DLD1 (cell line): ENCODE measurements around the gene PLK3.
"Not testable (repeated sequence)": the region's sequence is repeated elsewhere in the genome, so short reads cannot be mapped to it uniquely, and the experiment has no call there.

ENCODE experiments used
- in situ Hi-C: cut with HindIII; loops from 2 replicates; pipeline ENCODE4 v1.10.0; 2017; ENCODE audit warnings: low sequenced_read_pairs

The PLK3 gene

DNA sequence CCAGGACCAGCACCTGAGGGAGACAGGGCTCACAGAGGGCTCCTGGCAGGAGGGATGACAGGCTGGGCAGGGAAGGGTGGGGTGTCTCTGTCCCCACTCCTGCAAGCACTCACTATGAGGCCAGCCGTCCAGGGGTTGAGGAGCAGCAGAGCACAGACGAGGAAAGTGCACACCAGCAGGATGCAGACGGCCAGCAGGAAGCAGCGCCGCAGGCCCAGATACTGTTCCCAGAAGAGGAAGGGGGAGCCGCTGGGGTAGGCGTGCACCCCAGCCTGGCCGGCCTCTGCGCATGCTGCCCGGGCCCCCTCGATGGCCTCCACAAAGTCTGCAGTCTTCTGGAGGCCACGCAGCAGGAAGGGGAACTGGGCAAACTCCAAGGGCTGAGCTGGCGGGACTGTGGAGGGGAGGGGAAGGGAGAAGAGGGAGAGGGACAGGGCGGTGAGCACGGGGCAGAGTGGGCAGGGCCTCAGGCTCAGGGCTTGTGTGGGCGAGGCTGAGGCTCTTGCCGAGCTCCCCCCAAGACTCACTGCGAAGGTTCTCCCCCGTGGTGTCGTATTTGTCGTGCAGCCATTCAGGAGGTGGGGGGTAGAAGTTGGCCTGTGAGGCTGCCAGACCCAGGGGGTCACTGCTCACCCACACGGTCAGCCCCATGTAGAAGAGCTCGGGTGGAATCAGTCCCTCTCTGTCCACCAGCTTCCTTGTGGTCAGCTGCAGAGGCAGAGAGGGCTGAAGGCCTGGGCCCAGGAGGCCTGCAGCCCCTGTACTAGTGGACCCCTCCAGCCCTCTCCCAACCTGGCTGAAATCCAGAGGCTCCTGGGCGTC, 26.4 kb downstream of the PLK3 start:
- in situ Hi-C loops: no loop called here

GRCh38 chr1:44827197-44828002, 27.2 kb downstream of the PLK3 start:
- in situ Hi-C loops: no loop called here

- in situ Hi-C loops: no loop called here
Observed at GRCh38 chr1:44828003-44828651, 27.9 kb downstream of the PLK3 start.

DNA sequence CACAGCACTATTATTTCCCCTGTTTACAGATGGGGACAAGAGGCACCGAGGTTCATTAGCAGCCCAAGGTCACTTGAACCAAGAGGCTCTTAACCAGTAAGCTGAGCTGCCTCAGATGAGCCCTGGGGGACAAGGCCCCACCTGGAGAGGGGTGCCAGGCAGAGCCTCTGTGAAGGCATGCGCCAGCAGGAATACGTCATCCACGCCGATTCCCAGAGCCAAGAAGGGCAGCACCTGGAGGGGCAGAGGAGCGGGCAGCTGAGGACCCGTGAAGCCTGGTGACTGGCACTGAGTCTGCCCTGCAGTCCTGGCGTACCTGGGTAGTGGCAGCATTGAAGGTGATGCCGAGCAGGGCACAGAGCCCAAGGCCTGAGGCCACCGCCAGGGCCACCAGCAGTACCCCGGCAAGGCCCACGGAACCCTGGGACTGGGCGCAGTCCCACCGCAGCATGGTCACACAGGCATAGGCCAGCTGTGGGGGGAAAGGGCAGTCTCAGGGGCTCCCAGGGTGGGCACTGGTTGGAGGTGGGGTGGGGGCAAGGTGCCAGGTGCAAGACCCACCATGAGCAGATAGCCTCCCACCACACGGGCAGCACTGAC, 28.8 kb downstream of the PLK3 start:
- in situ Hi-C loops: no loop called here

- in situ Hi-C loops: no loop called here
Observed at GRCh38 chr1:44829506-44830384, 29.6 kb downstream of the PLK3 start.

GRCh38 chr1:44830900-44831304, 30.7 kb downstream of the PLK3 start:
- in situ Hi-C loops: no loop called here

DNA sequence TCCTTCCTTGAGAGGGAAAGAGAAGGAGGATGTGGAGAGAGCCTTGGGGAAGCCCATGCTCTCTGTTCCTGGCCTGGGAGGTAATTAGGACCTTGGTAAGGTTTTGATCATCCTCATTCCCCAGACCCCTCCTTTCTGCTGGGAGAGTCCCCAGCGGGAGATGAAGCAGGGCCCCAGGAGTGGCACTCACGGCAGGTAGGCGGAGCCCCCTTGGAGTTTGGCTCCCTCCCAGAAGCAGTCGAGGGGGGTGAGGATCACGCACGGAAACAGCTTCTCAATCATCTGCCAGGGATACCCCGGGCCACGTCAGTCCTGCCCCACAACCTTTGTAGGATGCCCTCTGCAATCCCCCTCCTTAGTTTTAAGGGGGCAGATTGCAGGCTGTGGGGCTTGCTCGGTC, 31.3 kb downstream of the PLK3 start:
- in situ Hi-C loops: no loop called here

DNA sequence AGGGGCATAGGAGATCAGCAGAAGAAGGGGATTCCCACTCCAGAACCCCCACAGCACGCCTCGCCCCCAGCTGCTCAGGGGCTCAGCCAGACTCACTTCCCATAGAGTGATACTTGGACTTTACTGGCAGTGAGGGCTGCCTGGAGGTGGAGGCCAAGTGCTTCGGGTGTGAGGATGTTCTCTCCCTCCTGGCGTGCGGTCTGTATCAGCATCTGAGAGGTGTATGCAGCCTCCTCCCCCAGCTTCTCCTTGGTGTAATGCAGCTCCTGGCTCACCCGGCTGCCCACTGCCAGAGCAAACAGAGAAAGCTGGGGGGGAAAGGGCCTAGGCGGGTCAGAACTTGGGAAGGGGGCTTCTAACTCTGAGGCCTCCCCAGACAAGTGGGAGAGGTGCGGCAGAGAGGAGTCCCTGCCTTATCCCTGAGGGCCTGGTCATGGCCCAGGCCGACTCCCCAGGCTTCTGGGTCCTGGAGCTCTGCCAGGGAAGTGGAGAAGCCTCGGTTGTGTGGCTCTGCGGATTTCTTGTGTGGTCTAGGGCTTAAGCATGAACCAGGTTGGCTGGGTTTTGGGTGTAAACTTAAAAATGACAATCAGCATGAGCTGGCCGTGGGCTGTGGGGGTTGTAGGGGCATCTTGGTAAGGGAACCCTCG, 32.0 kb downstream of the PLK3 start:
- in situ Hi-C loops: no loop called here

DNA sequence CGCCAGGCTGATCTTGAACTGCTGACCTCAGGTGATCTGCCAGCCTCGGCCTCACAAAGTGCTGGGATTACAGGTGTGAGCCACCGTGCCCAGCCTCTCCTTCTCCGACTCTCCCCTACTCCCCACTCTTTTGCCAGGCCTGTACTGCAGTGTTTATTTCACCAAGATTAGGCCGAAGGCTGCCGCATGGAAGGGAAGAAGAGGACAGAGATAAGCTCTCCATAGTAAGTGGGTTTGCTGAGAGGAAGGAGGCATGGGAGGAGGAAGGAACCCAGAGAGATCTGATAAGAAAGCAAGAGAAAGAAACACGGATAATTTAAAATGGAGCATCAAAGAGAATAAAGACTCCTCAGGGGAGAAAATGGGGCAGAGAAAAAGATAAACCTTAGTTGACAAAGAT, 34.2 kb downstream of the PLK3 start:
- in situ Hi-C loops: no loop called here

DNA sequence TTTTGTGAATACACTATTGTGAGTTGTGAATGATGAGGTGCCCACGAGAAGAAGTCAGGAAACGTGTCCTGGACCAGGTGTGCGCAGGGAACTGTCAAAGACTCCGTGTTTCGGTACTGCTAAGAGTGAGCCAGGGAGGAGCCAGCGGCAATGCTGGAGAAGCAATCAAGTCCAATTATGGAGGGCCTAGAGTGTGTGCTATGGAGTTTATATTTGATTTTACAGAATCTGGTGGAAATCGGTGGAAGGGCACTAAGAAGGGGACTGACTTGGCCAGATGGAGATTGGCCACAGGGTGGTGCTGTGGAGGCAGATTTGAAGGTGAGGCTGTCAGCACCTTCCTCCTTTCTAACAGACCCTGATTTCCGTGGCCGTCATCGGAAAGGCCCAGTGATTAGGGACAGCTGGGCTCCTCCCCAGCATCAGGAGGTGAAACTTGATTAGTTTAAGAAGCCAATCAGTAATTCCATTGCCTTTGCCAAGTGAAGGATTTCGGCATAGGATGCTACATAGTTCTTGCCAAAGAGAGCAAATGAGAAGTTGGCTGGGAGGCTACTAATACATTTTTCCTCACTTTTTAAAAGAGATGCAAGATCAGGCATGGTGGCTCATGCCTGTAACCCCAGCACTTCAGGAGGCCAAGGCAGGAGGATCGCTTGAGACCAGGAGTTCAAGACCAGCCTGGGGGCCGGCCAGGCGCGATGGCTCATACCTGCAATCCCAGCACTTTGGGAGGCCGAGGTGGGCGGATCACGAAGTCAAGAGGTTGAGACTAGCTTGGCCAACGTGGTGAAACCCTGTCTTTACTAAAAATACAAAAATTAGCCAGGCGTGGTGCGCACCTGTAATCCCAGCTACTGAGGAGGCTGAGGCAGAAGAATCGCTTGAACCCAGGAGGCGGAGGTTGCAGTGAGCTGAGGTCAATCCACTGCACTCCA, 35.8 kb downstream of the PLK3 start:
- in situ Hi-C loops: no loop called here

GRCh38 chr1:44838294-44838693, 38.1 kb downstream of the PLK3 start:
- in situ Hi-C loops: not testable (repeated sequence)

DNA sequence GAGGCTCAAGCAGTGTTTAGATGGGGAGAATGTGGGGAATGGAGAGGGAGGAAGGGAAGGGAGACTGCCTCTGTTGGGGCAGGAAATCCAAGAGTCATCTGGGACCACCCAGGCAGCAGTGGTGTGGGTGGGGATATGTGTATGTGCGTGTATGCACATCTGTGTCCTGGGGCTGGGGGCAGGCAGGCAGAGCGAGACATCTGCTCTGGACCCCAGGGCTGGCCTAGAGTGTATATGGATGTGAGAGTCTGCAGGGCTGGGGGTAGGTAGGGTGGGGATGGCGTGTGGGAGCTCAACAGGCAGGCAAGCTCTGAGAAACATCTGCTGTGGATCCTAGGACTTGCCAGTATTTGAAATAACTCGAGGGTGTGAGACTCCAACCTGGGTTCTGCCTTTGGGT, 39.4 kb downstream of the PLK3 start:
- in situ Hi-C loops: no loop called here

DNA sequence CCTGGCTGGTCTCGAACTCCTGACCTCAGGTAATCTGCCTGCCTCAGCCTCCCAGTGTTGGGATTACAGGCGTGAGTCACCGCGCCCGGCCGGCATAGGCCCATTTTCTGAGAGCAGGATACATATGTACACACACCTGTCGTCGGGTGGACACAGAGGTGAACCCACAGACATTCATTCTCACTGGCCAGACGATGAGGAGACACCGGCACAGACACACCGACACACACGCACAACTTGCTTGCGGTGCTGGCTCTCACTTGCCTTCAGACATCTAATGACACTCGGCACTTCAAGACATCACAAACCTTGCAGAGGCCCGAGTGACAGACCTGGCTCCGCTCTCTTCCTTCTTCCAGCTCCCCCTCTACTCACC, 42.3 kb downstream of the PLK3 start:
- in situ Hi-C loops: no loop called here

DNA sequence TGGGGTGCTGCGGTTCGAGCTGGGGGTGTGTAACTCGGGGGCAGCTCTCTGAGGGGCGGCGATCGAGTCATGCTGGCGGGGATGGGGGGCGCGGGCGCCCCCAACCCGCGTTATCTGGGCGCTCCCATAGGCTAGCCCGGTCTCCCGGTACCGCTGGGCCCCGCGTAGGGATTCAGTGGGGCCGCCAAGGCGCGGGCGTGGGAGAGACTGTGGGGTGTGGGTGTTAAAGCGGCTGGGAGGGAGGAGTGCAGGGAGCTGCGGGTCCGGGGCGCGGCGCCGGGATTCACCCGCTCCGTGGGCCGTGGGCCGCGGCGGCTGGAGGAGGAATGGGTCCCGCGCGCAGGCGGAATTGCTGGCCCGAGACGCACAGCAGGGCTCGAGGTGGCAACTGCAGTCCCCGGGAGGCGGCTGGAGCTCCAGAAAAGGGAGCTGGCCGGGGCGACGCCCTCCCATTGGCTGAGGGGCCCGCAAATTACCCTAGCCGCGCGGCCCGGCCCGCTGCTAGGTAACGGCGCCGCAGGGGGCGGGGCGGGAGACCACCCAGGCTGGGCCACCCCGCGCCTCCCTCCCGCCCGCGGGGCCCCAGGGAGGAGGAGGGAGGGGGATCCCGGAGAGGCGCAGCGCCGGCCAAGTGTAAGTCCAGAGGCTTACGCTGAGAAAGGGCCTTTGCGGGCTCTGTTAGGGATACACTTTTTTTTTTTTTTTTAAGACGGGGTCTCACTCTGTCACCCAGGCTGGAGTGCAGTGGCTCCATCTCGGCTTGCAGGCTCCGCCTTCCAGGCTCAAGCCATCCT, 42.9 kb downstream of the PLK3 start, which contains the start of gene PTCH2:
Gene PTCH2 (minus strand): TSS at position 392 of the 794 bp plus-strand sequence. CDS start 321 bp downstream, at position 71.
- in situ Hi-C loops: no loop called here

- in situ Hi-C loops: no loop called here
Observed at GRCh38 chr1:44846985-44847384, 46.8 kb downstream of the PLK3 start.

DNA sequence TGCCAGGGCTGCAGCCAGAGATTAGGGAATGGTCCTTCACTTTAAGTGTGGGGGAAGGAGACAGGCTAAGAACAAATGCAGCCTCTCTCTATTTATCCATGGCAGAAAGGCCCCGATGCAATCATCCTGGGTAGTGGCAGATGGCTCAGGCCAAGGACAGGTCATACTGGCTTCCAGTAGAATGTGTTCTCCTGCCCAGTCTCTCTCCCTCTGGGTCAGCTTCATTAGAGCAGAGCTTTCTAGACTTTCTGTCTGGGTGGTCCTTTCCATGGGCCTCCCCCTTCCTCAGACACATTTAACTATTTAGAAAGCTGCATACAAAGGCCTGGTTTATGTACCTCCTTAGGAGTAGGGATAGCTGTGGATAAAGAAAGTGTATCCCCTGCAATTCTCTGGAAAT, 47.7 kb downstream of the PLK3 start:
- in situ Hi-C loops: no loop called here

- in situ Hi-C loops: no loop called here
Observed at GRCh38 chr1:44848456-44849181, 48.4 kb downstream of the PLK3 start.
